Activated CD4-positive, alpha-beta T cell treated with anti-CD3 and anti-CD28 coated beads, Interleukin-2, amount 10 ng/mL, durations not matched to agents 24 days and 14 days (primary cell): ENCODE measurements around the gene NFATC1. TPM values are rescaled to one million over a fixed set of nuclear protein-coding genes. Genes with fewer than 3 reads are reported as not detected.
A peak's percentile ranks its signal among the peaks of the same experiment; 100 is the strongest.

ENCODE experiments used
- DNase-seq: peaks from one replicate; pipeline ENCODE4 v3.0.0; 2022
- H3K27ac Mint-ChIP-seq: one replicate; pipeline ENCODE4 v1.8.0; 2022; ENCODE audit warnings: mild to moderate bottlenecking, mixed read lengths
- H3K27me3 Mint-ChIP-seq: one replicate; pipeline ENCODE4 v1.8.0; 2022; ENCODE audit warnings: mixed read lengths
- H3K36me3 Mint-ChIP-seq: one replicate; pipeline ENCODE4 v1.8.0; 2022; ENCODE audit warnings: low read depth, mild to moderate bottlenecking, mixed read lengths
- H3K4me1 Mint-ChIP-seq: one replicate; pipeline ENCODE4 v1.8.0; 2021; ENCODE audit warnings: mixed read lengths
- H3K4me3 Mint-ChIP-seq: one replicate; pipeline ENCODE4 v1.8.0; 2022; ENCODE audit warnings: mild to moderate bottlenecking, moderate library complexity, mixed read lengths
- H3K9me3 Mint-ChIP-seq: one replicate; pipeline ENCODE4 v1.8.0; 2021; ENCODE audit warnings: mixed read lengths
- intact Hi-C: fragments of 100-400 bp; cut with micrococcal nuclease; formaldehyde crosslinking; loops from one replicate; pipeline ENCODE4 v1.15.1; 2023
- total RNA-seq: library from RNA; stranded (reverse); gene quantifications from 2 replicates; pipeline ENCODE4 v1.2.3, GENCODE V29; 2022

The NFATC1 gene
- total RNA-seq, 1 donor from 2014 or later, result 105 TPM

DNA sequence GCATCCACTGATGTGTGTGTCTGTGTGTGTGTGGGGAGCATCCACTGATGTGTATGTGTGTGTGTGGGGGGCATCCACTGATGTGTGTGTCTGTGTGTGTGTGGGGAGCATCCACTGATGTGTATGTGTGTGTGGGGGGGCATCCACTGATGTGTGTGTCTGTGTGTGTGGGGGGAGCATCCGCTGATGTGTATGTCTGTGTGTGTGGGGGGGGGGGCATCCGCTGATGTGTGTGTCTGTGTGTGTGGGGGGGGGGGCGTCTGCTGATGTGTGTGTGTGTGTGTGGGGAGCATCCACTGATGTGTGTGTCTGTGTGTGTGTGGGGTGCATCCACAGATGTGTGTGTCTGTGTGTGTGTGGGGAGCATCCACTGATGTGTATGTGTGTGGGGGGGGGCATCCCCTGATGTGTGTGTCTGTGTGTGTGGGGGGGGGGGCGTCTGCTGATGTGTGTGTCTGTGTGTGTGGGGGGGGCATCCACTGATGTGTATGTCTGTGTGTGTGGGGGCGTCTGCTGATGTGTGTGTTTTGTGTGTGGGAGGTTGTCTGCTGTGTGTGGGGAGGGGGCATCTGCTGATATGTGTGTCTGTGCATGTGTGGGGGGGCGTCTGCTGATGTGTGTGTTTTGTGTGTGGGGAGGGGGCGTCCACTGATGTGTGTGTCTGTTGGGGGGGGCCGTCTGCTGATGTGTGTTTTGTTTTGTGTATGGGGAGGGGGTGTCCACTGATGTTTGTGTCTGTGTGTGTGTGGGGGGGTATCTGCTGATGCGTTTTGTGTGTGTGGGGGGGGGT lies 125.9 kb downstream of the NFATC1 start:
- H3K27me3 Mint-ChIP-seq, result no peaks in the 10 kb centered on the region
- intact Hi-C loops, result loop anchor here (2.0 to 5.0 kb wide), 3 partner anchors 15 to 454 kb away; partner anchors contain the start of gene ATP9B
- peaks cover 18% of the 10 kb centered on the region for H3K36me3 Mint-ChIP-seq
- no peaks in the 10 kb centered on the region for H3K9me3 Mint-ChIP-seq
- H3K4me3 Mint-ChIP-seq, result peak overlapping the region; percentile 76
- H3K4me1 Mint-ChIP-seq, result peaks cover 67% of the 10 kb centered on the region
- DNase-seq, result no peak
- H3K27ac Mint-ChIP-seq, result peak overlapping the region; percentile 92

DNA sequence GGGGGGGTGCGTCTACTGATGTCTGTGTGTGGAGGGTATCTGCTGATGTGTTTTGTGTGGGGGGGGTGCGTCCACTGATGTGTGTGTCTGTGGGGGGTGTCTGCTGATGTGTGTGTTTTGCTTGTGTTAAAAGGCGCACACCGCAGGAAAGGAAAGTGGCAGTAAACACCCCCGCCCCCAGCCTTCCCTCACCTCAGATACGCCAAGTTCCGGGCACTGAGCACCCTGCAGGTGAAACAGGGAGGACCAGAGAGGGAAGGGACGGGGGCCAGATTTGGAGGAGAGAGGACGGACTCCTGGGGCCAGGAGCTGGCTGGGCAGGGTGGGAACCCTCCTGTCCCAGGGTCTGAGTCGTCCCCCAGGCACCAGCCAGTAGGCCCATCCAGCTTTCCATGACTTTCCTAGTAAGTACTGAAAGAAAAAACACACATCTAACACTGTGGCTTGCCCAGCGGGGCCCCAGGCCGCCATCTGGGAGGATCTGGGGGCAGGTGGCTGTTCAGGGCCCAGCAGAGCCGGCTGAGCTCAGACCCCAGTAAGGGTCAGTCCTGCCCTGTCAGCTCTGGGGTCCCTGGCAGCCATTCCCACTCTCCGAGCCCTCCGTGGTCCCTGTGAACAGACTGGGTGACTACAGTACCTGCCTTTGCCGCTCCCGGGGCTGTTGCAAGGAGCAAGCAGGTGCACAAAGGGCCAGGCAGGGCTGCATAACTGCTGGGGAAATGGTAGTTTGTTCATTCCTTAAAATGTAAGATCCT lies 126.9 kb downstream of the NFATC1 start:
- no peaks in the 10 kb centered on the region for H3K9me3 Mint-ChIP-seq
- peaks cover 59% of the 10 kb centered on the region for H3K4me1 Mint-ChIP-seq
- peak; percentile 87 for DNase-seq
- H3K27me3 Mint-ChIP-seq, result no peaks in the 10 kb centered on the region
- H3K27ac Mint-ChIP-seq, result peak overlapping the region; percentile 92
- H3K4me3 Mint-ChIP-seq, result peak overlapping the region; percentile 76
- intact Hi-C loops, result loop anchor here (1.0 to 5.0 kb wide), 7 partner anchors 16 to 455 kb away; partner anchors contain the start of genes ATP9B, CTDP1 and NFATC1
- peaks cover 22% of the 10 kb centered on the region for H3K36me3 Mint-ChIP-seq

DNA sequence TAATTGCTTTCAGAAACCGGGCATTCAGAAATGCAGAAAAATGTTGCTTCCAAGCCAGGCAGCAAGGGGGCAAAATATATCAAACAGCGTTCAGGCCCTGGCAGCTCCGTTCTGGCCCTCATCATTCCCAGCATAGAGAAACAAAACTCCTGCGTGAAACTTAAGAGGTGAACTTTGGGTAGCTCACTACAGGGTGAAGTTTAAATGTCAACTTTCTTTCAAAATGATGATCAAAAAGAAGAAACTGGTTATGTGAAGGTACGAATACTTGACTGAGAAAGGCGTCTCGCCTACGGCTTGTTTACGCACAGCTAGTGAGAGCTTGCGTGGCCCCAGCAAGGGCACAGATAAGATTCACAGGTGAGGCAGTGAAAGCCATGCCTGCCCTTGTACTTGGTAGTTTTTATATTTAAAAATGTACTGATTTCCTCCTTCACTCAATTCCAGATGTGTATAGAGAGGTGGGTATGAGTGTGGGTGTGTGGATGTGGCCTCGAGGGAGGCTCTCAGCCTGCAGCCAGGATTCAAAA lies 127.5 kb downstream of the NFATC1 start:
- no peaks in the 10 kb centered on the region for H3K9me3 Mint-ChIP-seq
- peak overlapping the region; percentile 92 for H3K27ac Mint-ChIP-seq
- intact Hi-C loops, result loop anchor here (1.0 to 5.0 kb wide), 7 partner anchors 16 to 456 kb away; partner anchors contain the start of genes ATP9B, CTDP1 and NFATC1
- peaks cover 54% of the 10 kb centered on the region for H3K4me1 Mint-ChIP-seq
- H3K27me3 Mint-ChIP-seq, result no peaks in the 10 kb centered on the region
- peak; percentile 81 for DNase-seq
- H3K36me3 Mint-ChIP-seq, result peaks cover 27% of the 10 kb centered on the region
- H3K4me3 Mint-ChIP-seq, result peak overlapping the region; percentile 76

DNA sequence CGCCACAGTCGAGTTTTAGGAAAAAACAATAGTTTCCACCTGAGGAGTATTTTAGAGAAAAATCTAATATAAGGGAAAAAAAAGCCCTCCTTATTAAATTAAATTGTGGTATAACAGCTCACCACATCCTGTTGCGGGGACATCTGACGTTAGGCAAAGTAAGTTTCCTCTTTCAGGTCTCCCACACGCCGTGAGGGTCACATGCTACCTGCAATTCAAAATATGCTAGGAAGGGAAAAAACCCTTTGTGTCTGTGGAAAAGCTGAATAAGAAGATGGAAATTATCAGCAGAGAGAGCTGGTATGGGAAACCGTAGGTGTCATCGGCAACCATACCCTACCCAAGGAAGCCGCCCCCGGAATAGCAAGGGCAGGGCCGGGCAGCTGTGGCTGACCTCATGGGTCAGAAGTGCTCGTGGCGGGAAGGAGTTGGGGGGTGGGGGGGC lies 128.0 kb downstream of the NFATC1 start:
- Mint-ChIP-seq H3K4me3 (peak overlapping the region; percentile 76), H3K4me1 (peaks cover 54% of the 10 kb centered on the region), H3K36me3 (peaks cover 31% of the 10 kb centered on the region), H3K9me3 (no peaks in the 10 kb centered on the region), H3K27ac (peak overlapping the region; percentile 92), H3K27me3 (no peaks in the 10 kb centered on the region)
- intact Hi-C loops, result loop anchor here (1.0 to 5.0 kb wide), 7 partner anchors 17 to 456 kb away; partner anchors contain the start of genes ATP9B, CTDP1 and NFATC1
- DNase-seq, result peak; percentile 91

DNA sequence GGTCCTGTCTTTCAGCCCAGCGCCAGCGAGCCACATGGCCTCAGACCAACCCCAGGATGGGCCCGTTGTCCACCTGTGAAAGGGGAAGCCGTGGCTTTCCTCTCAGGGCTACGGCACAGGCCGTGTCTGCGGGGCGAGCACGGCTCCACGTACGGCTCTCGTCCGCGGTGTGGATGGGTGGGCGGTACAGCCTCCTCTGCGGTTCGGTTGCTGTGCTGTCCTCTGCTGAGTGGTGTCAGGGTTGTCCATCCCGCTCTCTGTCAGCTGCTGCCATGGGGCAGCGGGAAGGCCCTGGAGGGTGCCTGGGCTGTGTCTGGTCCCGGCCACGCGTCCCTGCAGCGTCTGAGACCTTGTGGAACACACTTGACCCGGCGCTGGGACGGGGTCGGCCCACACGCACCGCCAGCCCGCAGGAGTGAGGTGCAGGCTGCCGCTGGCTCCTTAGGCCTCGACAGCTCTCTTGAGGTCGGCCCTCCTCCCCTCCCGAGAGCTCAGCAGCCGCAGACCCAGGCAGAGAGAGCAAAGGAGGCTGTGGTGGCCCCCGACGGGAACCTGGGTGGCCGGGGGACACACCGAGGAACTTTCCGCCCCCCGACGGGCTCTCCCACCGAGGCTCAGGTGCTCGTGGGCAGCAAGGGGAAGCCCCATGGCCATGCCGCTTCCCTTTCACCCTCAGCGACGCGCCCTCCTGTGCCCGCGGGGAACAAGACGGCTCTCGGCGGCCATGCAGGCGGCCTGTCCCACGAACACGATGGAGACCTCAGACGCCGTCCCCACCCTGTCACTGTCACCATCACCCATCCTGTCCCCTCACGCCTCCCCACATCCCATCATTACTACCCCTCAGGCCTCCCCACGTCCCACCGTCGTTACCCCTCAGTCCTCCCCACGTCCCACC lies 128.7 kb downstream of the NFATC1 start:
- no peaks in the 10 kb centered on the region for H3K27me3 Mint-ChIP-seq
- intact Hi-C loops, result loop anchor here (5.0 kb wide), 2 partner anchors 77 to 457 kb away; partner anchors contain the start of gene ATP9B
- DNase-seq, result peak; percentile 79
- H3K36me3 Mint-ChIP-seq, result peaks cover 34% of the 10 kb centered on the region
- peak overlapping the region; percentile 92 for H3K27ac Mint-ChIP-seq
- H3K9me3 Mint-ChIP-seq, result no peaks in the 10 kb centered on the region
- H3K4me1 Mint-ChIP-seq, result peaks cover 56% of the 10 kb centered on the region
- H3K4me3 Mint-ChIP-seq, result peak overlapping the region; percentile 76

DNA sequence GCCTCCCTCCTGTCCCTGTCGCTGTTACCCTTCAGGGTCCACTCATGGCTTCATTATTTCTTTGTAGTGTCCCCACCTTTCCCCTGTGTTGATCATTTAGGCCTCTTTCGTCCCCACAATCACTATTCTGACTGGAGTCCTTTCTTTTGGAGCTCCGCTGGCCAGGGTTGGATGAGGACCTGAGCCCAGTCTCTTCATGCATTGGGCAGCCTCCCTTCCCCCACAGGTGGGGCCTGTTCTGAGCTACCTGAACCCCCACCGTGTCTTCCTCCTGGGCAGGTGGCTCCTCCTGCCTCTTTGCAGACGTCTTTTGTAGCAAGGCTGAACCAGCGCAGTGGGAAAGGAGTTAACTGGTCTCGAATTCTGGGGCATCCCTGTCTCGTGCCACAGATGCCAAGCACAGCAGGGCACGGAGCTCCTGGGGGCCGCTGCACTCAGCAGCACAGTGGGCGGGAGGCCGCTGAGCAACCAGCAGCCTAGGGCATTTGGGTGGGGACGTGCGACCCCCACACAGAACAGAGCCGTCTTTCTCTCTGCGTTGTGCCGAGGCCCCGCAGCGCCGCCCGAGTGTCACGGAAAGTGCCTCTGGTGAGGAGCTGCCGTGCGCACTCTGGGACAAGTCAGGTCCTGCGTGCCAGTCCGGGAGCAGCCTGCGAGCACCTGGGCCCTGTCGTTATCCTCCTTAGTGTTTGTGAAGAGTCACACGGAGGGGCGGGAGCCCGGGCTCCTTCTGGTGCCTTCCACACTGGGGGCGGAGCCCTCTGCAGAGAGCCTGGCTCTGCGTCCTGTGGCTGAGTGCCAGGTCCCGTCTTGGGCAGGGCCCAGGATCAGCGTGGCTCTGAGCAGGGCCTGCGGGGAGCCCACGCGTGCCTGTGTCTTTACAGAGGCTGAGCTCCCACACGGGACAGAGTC lies 130.1 kb downstream of the NFATC1 start:
- H3K9me3 Mint-ChIP-seq, result no peaks in the 10 kb centered on the region
- H3K4me3 Mint-ChIP-seq, result peak overlapping the region; percentile 43
- peaks cover 30% of the 10 kb centered on the region for H3K36me3 Mint-ChIP-seq
- intact Hi-C loops, result no loop called here
- DNase-seq, result no peak
- peak overlapping the region; percentile 91 for H3K27ac Mint-ChIP-seq
- H3K27me3 Mint-ChIP-seq, result no peaks in the 10 kb centered on the region
- peaks cover 44% of the 10 kb centered on the region for H3K4me1 Mint-ChIP-seq

DNA sequence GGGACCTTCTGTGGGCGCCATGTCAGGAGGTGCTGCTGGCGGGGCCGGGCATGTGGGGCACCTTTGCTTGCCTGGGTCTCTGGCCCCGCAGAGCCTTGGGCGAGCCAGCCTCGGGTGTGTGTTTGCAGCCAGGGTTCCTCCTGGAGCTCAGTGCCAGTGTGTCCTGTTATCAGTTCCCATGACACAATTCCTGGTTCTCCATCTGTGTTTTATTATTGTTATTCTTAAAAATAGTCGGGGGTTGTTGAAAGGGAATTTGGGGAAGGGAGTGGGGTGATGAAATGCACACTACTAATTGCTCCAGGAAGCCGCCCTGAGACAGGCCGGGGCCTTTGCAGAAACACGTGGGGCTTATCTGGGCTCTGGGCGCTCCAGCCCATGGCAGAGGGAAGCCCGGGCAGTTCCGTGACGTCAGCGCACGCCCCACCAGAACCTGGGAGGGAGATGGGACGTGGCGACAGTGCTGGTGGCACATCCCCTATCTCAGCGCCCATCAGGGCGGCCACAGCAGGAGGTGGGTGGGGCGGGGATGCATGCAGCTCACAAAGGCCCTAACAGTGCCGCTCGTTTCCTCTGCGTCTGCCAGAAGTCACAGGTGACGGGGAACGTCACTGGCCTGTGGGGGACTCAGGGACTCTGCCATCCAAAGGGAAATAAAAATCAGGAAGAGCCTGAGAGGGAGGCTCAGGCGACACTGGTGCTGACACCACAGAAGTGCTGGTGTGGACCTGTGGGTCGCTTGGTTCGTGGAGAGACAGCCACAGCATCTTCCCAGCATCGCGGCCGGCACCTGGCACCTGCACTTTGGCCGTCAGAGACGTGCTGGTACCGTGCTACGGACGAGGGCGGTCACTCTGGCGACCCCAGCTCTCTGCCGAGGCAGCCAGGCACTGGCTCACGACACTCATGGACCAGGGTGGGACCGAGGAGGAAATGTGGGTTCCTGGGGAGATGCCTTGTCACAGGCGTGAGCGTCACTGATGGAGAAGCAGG lies 131.0 kb downstream of the NFATC1 start:
- Mint-ChIP-seq H3K27me3 (no peaks in the 10 kb centered on the region), H3K4me3 (no peak overlapping the region)
- DNase-seq, result peak; percentile 60

DNA sequence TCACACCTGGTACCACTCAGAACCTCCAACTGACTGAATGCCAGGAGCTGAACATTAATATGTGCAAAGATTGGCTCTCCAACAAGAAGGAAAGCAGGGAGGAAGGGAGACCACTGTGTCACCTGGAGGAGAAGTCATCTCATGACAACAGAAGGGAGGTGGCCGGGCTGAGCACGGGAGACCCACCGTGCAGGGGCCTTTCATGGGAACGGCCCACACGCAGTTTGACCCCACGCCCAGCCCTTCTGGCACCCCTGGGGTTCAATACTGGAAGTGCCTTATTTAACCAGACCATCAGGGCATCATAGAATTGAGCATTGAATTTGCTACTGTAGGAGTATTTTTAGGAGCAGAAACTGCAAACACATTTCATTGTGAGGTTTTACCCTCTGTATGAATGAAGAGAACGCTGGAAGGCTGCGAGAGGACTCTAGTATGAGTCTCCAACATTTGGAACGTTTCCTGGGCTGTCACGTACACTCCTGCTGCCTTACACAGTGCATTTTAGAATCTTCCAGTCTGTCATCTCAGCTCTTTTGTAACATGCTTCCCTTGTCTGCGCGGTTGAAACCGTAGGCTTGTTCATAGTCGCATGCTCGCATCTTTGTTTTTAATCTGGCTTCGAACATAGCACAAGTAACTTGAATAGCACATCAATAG lies 132.1 kb downstream of the NFATC1 start:
- Mint-ChIP-seq H3K27me3 (no peaks in the 10 kb centered on the region), H3K4me3 (no peak overlapping the region), H3K4me1 (peaks cover 27% of the 10 kb centered on the region), H3K9me3 (no peaks in the 10 kb centered on the region), H3K36me3 (peaks cover 32% of the 10 kb centered on the region), H3K27ac (peak overlapping the region; percentile 41)
- intact Hi-C loops, result loop anchor here (1.0 kb wide), 1 partner anchor 146 kb away; no protein-coding TSS in a partner anchor
- no peak for DNase-seq

More for the DNA sequence above, 131.0 kb downstream of the NFATC1 start:
- intact Hi-C loops, result no loop called here
- Mint-ChIP-seq H3K9me3 (no peaks in the 10 kb centered on the region), H3K27ac (peak overlapping the region; percentile 9), H3K36me3 (peaks cover 32% of the 10 kb centered on the region), H3K4me1 (peaks cover 36% of the 10 kb centered on the region)

DNA sequence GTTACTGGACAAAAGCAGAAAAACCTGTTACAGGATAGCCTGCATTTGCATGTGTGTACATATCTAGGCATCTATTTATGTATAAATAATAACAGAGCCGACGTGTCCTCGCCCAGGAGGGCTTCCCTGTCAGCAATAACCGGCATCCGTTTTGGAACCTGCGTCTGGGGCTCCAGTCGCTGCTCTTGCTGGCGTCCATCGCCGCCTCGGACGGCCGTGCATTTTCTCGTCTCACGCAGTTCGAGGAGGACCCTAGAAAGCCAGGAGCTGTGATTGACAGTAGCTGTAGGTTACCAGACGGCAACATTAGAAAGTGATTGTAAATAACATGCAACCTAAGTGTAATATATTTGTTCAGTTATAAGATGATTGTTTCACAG lies 132.6 kb downstream of the NFATC1 start:
- intact Hi-C loops, result loop anchor here (1.0 kb wide), 1 partner anchor 147 kb away; no protein-coding TSS in a partner anchor
- H3K27ac Mint-ChIP-seq, result no peak overlapping the region
- no peak overlapping the region for H3K4me3 Mint-ChIP-seq
- H3K36me3 Mint-ChIP-seq, result peaks cover 32% of the 10 kb centered on the region
- H3K4me1 Mint-ChIP-seq, result peaks cover 22% of the 10 kb centered on the region
- DNase-seq, result no peak
- H3K27me3 Mint-ChIP-seq, result no peaks in the 10 kb centered on the region
- no peaks in the 10 kb centered on the region for H3K9me3 Mint-ChIP-seq

DNA sequence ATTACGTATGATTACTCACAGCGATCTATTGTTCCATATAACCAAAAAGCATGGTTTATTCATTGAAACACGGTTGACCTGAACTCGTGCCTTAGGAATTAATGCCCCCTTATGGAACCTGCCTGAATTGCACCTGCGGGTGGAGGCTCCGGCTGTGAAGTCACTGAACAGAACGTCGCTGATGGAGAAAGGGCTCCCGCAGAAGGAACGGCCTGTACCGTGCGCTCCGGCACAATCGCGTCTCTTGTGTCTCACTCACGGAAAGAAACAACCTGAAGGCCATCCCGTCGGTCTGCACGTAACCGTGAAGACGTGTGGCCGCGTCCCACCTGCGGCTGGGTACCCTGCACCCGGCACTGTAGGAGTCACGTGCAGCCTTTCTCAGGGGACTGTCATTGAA lies 133.1 kb downstream of the NFATC1 start:
- peaks cover 31% of the 10 kb centered on the region for H3K36me3 Mint-ChIP-seq
- no peaks in the 10 kb centered on the region for H3K9me3 Mint-ChIP-seq
- peak; percentile 93 for DNase-seq
- no peaks in the 10 kb centered on the region for H3K27me3 Mint-ChIP-seq
- intact Hi-C loops, result loop anchor here (1.0 kb wide), 2 partner anchors 115 to 148 kb away; no protein-coding TSS in a partner anchor
- no peak overlapping the region for H3K4me3 Mint-ChIP-seq
- no peak overlapping the region for H3K27ac Mint-ChIP-seq
- H3K4me1 Mint-ChIP-seq, result peaks cover 16% of the 10 kb centered on the region

DNA sequence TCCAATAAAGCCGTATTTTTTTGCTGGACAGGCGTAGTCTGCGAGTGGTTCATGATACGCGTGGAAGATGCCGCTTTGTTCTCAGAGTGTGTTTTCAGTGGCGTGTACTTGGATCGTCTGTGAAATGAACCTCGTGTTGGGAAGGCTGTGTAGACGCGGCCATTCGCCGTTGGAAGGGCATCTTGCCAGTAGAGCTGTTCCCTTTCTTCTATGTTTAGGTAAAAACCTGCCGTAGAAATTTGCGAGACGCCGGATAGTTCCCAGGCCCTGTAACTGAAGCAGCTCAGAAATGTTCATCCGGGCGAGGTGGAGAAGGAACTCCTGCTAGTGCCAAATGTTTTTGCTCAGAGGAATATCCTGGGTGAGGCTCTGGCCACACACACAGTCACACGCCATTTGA lies 133.6 kb downstream of the NFATC1 start:
- Mint-ChIP-seq H3K9me3 (no peaks in the 10 kb centered on the region), H3K4me3 (no peak overlapping the region), H3K4me1 (peaks cover 14% of the 10 kb centered on the region), H3K27me3 (peaks cover under 1% of the 10 kb centered on the region), H3K27ac (no peak overlapping the region), H3K36me3 (peaks cover 30% of the 10 kb centered on the region)
- DNase-seq, result no peak
- intact Hi-C loops, result loop anchor here (1.0 kb wide), 1 partner anchor 115 kb away; no protein-coding TSS in a partner anchor
